ENCODE data around the gene SLC38A8. TPM values are rescaled to one million over a fixed set of nuclear protein-coding genes. Genes with fewer than 3 reads are reported as not detected.

Gene SLC38A8
- total RNA-seq, 4 donors from 2014 or later, result not detected

DNA sequence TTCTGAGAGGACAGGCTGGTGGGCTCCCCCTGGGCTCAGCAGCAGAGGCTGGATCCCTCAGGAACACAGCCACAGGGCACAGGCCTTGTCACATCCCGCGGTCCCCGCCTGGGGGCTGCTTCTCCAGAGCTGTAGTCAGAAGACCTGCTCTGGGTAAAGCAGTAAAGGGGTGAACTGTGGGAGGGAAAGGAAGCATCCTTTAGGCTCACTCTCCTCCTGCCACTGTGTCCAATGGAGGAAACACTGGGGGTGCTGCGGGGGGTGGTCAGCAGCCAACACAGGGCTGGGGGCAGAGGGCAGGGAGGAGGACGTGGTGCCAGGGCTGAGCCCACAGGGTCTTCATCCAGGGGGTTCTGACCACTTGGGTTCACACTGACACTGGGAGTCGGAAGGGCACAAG, 5.0 kb upstream of the SLC38A8 start:
- no peaks in the 10 kb centered on the region for H3K4me1 ChIP-seq
- no peak overlapping the region for H3K27ac ChIP-seq
- no peak for DNase-seq (ENCODE audit: low spot score in 2 of 2)
- H3K4me3 ChIP-seq, result no peak overlapping the region
- WGBS, 2 donors, result 90 to 91% methylated on average over 6 of the region's 6 CpGs
- TF ChIP-seq POLR2A (IDR thresholded peaks at IDR 0.05), result no peak
- TF ChIP-seq EP300 (IDR thresholded peaks at IDR 0.05), result no peak
- TF ChIP-seq CTCF (IDR thresholded peaks at IDR 0.05), result no peak
- no peaks in the 10 kb centered on the region for H3K9me3 ChIP-seq
- peaks cover 0 to 12% of the 10 kb centered on the region in 2 donors for H3K27me3 ChIP-seq
- H3K36me3 ChIP-seq, result peaks cover 0 to 57% (median 7%) of the 10 kb centered on the region in 3 donors

- Histone ChIP-seq H3K9me3 (no peaks in the 10 kb centered on the region), H3K4me3 (no peak overlapping the region), H3K27ac (no peak overlapping the region), H3K36me3 (peaks cover 0 to 53% (median 4%) of the 10 kb centered on the region in 3 donors), H3K27me3 (peaks cover 0 to 14% of the 10 kb centered on the region in 2 donors), H3K4me1 (no peaks in the 10 kb centered on the region)
- no peak for TF ChIP-seq EP300 (IDR thresholded peaks at IDR 0.05)
- 89 to 90% methylated on average over 6 of the region's 6 CpGs for WGBS, 2 donors
- no peak for DNase-seq (ENCODE audit: low spot score in 2 of 2)
Observed at GRCh38 chr16:84047206-84047605, 4.6 kb upstream of the SLC38A8 start.

DNA sequence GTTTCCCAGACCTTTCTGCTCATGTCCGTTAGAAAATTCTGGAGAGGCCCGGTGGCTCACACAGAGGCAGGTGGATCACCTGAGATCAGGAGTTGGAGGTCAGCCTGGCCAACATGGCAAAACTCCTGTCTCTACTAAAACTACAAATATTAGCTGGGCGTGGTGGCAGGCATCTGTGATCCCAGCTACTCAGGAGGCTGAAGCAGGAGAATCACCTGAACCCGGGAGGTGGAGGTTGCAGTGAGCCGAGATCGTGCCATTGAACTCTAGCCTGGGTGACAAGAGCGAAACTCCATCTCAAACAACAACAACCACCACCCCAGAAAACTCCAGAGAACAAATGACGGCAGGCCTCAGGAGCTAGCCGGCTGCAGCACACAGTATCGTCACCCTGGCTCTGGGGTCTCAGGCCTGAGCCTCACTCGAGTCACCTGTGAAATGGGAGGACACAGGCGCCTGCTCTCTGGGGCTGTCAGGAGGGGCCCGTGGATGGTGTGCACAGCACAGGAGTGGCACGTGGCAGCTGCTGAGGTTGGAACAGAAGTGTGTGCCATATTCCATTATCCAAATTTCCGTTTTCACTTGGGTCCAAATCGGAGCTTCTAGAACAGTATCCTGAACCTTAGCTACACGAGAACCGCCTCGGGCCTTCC, 3.3 kb upstream of the SLC38A8 start:
- 88 to 89% methylated on average over 19 of the region's 19 CpGs for WGBS, 2 donors
- no peak for TF ChIP-seq CTCF (IDR thresholded peaks at IDR 0.05)
- no peak for TF ChIP-seq POLR2A (IDR thresholded peaks at IDR 0.05)
- no peak for TF ChIP-seq EP300 (IDR thresholded peaks at IDR 0.05)
- peaks cover 0 to 40% (median 0%) of the 10 kb centered on the region in 3 donors for H3K36me3 ChIP-seq
- H3K4me3 ChIP-seq, result no peak overlapping the region
- no peaks in the 10 kb centered on the region for H3K9me3 ChIP-seq
- peaks cover 0 to 2% (median 0%) of the 10 kb centered on the region in 4 donors for H3K4me1 ChIP-seq
- peaks cover 0 to 14% of the 10 kb centered on the region in 2 donors for H3K27me3 ChIP-seq
- no peak overlapping the region for H3K27ac ChIP-seq
- no peak for DNase-seq (ENCODE audit: low spot score in 2 of 2)

- Histone ChIP-seq H3K4me3 (no peak overlapping the region), H3K36me3 (peaks cover 0 to 35% (median 0%) of the 10 kb centered on the region in 3 donors), H3K27ac (no peak overlapping the region), H3K9me3 (no peaks in the 10 kb centered on the region), H3K4me1 (peaks cover 0 to 7% (median 0%) of the 10 kb centered on the region in 4 donors), H3K27me3 (peaks cover 0 to 18% of the 10 kb centered on the region in 2 donors)
- TF ChIP-seq POLR2A (IDR thresholded peaks at IDR 0.05) (no peak), CTCF (IDR thresholded peaks at IDR 0.05) (no peak), EP300 (IDR thresholded peaks at IDR 0.05) (no peak)
- no peak for DNase-seq (ENCODE audit: low spot score in 2 of 2)
- WGBS, 2 donors, result 32 to 43% methylated on average over 25 to 34 of the region's 36 CpGs
Observed at GRCh38 chr16:84045001-84045817, 2.6 kb upstream of the SLC38A8 start.

DNA sequence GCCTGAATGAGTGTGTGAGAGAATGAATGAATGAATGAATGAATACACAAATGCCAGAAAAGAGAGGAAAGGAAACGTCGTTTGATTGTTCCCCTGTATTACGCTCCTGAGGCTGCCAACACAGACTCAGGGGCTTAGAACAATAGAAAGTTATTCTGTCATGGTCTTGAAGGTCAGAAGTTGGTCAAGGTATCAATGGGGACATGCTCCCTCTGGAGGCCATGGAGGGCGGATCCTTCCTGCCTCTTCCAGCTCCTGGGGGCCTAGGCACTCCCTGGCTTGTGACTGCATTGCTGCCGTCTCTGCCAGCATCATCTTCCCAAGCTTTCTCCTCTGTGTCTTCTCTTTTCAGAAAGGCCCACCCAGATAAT, 1.5 kb upstream of the SLC38A8 start:
- H3K9me3 ChIP-seq, result no peaks in the 10 kb centered on the region
- H3K4me3 ChIP-seq, result no peak overlapping the region
- H3K27ac ChIP-seq, result no peak overlapping the region
- no peak for DNase-seq (ENCODE audit: low spot score in 2 of 2)
- H3K4me1 ChIP-seq, result peaks cover 0 to 7% (median 0%) of the 10 kb centered on the region in 4 donors
- 33 to 50% methylated on average over 5 of the region's 5 CpGs for WGBS, 2 donors
- H3K36me3 ChIP-seq, result peaks cover 0 to 24% (median 0%) of the 10 kb centered on the region in 3 donors
- peak in 1 of 5 experiments; percentile 7 for TF ChIP-seq CTCF (IDR thresholded peaks at IDR 0.05)
- TF ChIP-seq POLR2A (IDR thresholded peaks at IDR 0.05), result no peak
- peaks cover 0 to 19% of the 10 kb centered on the region in 2 donors for H3K27me3 ChIP-seq
